Lower leg skin (tissue), 4 donors: ENCODE results near the gene MEGF6. TPM values are rescaled to one million over a fixed set of nuclear protein-coding genes. Genes with fewer than 3 reads are reported as not detected.

Experiments
- DNase-seq, 2 donors: peaks; one replicate each; pipeline ENCODE4 v3.0.0-alpha.2; 2019; ENCODE audit warnings: low spot score in 2 of 2
- H3K4me3 ChIP-seq: fragments of 200-600 bp; sonication (generic); 2 replicates; pipeline ENCODE4 v1.5.1; 2017; ENCODE audit warnings: mild to moderate bottlenecking, low read depth; ENCODE audit not compliant: poor library complexity, severe bottlenecking
- POLR2A ChIP-seq, 2 donors: fragments of 450-650 bp; IDR thresholded peaks; one replicate each; pipeline ENCODE4 v1.6.1; 2016 to 2017; ENCODE audit warnings: antibody characterized with exemption in 2 of 2, mild to moderate bottlenecking in 1 of 2, moderate library complexity in 1 of 2
- WGBS, 2 donors: methylation state at CpG; one replicate each; pipeline ENCODE4 v1.1.5; 2018; 5-methylcytosine and 5-hydroxymethylcytosine counted together
- intact Hi-C: fragments of 100-400 bp; cut with DNase I; formaldehyde crosslinking; loops from one replicate; pipeline ENCODE4 v1.15.0; 2023; ENCODE audit warnings: low total_unique reads
- total RNA-seq, 4 donors: library from RNA; depleted of rRNA; stranded (reverse); fragments of >200 nt; gene quantifications; one replicate each; pipeline ENCODE4 v1.1.0, GENCODE V29; 2016
- TF ChIP-seq, protein P1 (sequence below), 3 donors: fragments of 450-650 bp; IDR thresholded peaks; one replicate each; pipeline ENCODE4 v1.5.1; 2016; ENCODE audit warnings: antibody characterized with exemption in 3 of 3, mild to moderate bottlenecking in 3 of 3, moderate library complexity in 2 of 3

MEGF6 gene
- total RNA-seq, 4 donors from 2014 or later = 81.1 to 147 (median 86.1) TPM

DNA sequence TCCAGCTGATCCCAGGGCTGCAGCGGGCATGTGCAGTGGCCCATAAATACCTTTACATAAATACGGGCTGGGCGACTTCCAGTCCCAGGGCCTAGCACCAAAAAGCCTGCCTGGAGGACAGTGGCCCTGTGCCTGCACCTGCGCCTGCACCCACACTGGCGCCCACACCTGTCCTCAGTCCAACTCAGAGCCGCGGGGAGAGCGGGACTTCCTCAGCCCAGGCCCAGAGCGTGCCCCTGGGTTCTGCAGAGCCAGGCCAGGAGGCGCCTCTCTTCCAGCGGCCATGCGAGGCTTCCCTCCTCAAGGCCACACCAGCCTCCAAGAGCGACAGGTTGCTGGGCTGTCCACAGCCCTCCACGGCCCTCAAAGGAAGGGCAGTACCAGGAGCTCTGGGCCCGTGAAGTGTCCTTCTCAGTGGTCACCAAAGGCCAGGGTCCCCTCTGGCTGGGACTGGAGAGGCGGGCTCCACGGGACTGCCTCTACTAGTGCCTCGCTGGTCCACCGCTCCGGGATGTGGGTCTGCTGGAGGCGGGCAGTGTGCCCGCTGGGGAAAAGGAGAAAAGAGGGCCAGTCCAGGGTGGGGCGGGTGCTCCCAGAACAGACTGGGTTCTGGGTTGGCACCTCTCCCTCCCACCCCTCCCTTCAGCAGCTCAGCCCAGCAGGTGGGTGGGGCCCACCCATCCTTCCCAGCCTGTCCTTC lies 121.1 kb downstream of the MEGF6 start:
- intact Hi-C loops = loop anchor here (2.0 kb wide), 1 partner anchor 127 kb away; no protein-coding TSS in a partner anchor
- 95 to 96% methylated on average over 11 to 21 of the region's 23 CpGs for WGBS, 2 donors
- H3K4me3 ChIP-seq = no peak overlapping the region

GRCh38 chr1:3488432-3488831 lies 122.9 kb downstream of the MEGF6 start:
- DNase-seq = no peak
- TF ChIP-seq, protein P1, sequence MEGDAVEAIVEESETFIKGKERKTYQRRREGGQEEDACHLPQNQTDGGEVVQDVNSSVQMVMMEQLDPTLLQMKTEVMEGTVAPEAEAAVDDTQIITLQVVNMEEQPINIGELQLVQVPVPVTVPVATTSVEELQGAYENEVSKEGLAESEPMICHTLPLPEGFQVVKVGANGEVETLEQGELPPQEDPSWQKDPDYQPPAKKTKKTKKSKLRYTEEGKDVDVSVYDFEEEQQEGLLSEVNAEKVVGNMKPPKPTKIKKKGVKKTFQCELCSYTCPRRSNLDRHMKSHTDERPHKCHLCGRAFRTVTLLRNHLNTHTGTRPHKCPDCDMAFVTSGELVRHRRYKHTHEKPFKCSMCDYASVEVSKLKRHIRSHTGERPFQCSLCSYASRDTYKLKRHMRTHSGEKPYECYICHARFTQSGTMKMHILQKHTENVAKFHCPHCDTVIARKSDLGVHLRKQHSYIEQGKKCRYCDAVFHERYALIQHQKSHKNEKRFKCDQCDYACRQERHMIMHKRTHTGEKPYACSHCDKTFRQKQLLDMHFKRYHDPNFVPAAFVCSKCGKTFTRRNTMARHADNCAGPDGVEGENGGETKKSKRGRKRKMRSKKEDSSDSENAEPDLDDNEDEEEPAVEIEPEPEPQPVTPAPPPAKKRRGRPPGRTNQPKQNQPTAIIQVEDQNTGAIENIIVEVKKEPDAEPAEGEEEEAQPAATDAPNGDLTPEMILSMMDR (IDR thresholded peaks at IDR 0.05) = no peak
- no peak for TF ChIP-seq POLR2A (IDR thresholded peaks at IDR 0.05)
- H3K4me3 ChIP-seq = no peak overlapping the region
- 93 to 98% methylated on average over 4 of the region's 4 CpGs for WGBS, 2 donors
- intact Hi-C loops = no loop called here

More for the DNA sequence above, 121.1 kb downstream of the MEGF6 start:
- TF ChIP-seq, protein P1 (IDR thresholded peaks at IDR 0.05) = no peak
- no peak for TF ChIP-seq POLR2A (IDR thresholded peaks at IDR 0.05)
- DNase-seq = no peak

DNA sequence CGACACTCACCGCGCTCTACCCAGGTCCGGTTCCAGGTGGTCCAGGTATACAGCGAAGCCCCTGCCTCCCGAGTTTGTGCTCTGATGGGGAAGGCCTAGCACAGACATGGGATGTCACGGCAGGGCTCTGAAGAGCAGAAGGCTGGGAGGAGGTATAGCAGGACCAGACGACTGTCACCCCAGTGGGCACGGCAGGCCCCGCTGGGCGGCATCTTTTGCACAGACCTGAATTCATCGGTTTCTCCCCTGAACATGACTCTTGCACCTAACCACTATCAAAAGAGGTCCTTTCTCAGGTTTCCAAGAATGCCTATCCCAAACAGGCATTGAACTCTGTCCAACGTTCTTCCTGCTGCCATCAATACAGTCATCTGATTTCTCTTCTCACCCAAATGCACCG lies 126.3 kb downstream of the MEGF6 start:
- H3K4me3 ChIP-seq = no peak overlapping the region
- TF ChIP-seq, protein P1 (IDR thresholded peaks at IDR 0.05) = no peak
- no peak for TF ChIP-seq POLR2A (IDR thresholded peaks at IDR 0.05)
- no peak for DNase-seq
- 89 to 92% methylated on average over 12 to 14 of the region's 14 CpGs for WGBS, 2 donors
- intact Hi-C loops = no loop called here

- intact Hi-C loops = loop anchor here (2.0 kb wide), 1 partner anchor 31 kb away; no protein-coding TSS in a partner anchor
- TF ChIP-seq, protein P1 (IDR thresholded peaks at IDR 0.05) = peak in 1 of 3 donors; percentile 33
- TF ChIP-seq POLR2A (IDR thresholded peaks at IDR 0.05) = no peak
- no peak for DNase-seq
- H3K4me3 ChIP-seq = no peak overlapping the region
- WGBS, 2 donors = 50 to 52% methylated on average over 31 of the region's 31 CpGs
Measured at GRCh38 chr1:3483801-3484444, 127.4 kb downstream of the MEGF6 start.

DNA sequence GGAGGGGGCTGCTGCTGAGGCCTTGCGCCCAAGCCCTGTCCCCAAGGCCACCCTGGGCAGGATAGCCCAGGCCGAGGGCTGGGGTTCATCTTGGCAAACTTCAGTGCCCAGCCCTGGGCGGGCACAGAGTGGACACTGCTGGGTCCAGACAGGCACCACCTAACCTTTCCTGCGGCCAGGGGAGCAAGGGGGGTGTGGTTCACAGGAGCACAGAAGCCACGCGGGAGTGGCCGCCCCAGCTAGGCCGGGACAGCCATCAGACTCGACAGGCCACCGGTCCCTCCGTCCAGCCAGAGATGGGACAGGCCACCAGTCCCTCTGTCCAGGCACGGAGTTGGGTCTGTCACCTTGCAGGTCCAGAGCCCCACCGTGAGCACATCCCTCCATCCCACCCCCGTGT lies 127.9 kb downstream of the MEGF6 start:
- no peak overlapping the region for H3K4me3 ChIP-seq
- 72 to 83% methylated on average over 12 to 13 of the region's 14 CpGs for WGBS, 2 donors
- intact Hi-C loops = loop anchor here (2.0 kb wide), 1 partner anchor 31 kb away; no protein-coding TSS in a partner anchor
- no peak for DNase-seq
- TF ChIP-seq, protein P1 (IDR thresholded peaks at IDR 0.05) = no peak
- TF ChIP-seq POLR2A (IDR thresholded peaks at IDR 0.05) = no peak
